Limb (tissue), 2 donors: ENCODE data around the gene DNPEP.
"Not testable (repeated sequence)": the region's sequence is repeated elsewhere in the genome, so short reads cannot be mapped to it uniquely, and the experiment has no call there.

Source experiments
- DNase-seq, 2 donors: peaks; one replicate each; pipeline ENCODE4 v3.0.0-alpha.2; 2016; ENCODE audit errors: extremely low spot score in 2 of 2

The DNPEP gene

GRCh38 chr2:219402665-219403515, 15.2 kb upstream of the DNPEP start:
- peak; percentile 78 to 91 for DNase-seq

- DNase-seq, result no peak
Observed at GRCh38 chr2:219401606-219402005, 13.9 kb upstream of the DNPEP start.

DNA sequence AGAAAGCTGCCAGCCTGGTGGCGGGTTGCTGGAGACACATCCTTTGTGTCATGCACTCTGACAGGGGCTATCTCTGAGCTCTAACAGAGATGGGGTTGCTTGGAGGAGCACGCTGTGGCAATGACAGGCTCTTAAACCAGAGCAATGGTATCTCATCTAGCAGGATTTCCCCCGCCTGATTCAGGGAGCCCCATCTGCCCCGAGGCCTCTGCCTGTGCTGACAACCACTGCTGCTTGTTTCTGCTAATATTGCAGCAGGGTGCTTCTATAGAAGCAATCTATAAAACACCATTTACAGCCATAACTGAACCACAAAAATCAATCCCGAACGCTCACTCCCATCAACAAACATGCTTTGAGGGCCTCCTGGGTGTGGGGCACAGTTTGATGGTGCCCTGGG, 12.8 kb upstream of the DNPEP start:
- DNase-seq, result no peak

DNA sequence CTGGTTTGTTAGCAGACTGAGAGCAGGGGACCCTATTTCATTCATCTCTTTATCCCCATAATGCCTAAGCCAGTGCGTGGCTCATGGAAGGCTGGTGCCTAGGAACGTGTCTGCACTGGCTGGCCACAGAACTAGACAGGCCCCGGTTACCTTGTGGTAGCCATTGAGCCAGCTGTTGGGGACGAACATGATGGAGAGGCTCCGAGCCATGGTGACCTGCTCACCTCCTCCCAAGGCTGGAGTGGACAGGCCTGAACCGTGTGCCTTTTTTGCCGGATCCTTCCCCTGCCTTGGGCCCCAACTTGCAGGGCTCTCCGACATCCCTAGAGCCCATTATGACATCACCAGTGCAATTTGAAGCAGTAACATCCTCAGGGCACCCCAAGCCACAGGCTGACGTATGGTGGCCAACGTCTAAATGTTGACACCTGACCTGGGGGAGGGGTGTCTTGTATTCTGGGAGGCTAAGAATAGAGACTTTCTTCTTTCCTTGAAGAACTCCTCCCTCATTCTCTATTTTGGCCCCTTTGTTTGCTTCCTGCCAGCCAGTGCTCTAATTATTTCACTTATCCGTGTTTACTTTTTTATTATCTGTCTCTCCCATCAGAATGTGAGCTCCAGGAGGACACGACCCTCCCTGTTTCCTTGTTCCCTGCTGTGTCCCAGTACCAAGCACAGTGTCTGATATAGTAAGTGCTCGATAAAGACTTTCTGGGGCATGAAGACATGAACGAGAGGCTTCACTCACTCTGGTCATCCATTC, 12.2 kb upstream of the DNPEP start:
- no peak for DNase-seq

DNA sequence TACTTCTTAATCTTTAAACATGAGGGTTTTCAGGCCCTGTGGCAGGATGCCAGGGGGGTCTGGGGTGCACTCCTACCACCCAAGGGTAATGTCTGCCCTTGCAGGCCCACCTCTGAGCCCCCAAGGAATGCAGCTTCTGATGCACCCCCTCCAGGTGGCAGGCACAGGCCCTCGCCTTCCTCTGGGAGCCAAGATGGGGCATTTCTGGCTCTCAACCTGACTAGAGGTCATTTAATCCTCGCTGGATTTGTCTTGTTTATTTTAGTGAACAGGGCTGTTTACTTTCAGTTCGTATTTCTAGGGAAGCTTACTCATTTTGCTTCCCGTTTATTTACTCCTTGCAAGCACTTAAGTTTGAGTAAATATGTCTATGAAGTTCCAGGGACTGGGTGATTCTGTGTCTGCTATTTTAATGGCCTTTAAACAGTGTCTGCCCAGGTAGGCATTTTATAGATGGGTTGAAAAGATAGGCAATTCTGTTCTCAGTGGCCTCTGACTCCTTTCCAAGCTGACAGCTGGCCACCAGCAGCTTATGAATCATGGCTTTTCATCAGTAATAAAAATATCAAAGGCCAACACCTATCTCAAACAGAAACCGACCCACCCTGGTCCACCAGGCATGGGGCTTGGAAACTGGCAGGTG, 11.1 kb upstream of the DNPEP start:
- DNase-seq, result no peak

DNA sequence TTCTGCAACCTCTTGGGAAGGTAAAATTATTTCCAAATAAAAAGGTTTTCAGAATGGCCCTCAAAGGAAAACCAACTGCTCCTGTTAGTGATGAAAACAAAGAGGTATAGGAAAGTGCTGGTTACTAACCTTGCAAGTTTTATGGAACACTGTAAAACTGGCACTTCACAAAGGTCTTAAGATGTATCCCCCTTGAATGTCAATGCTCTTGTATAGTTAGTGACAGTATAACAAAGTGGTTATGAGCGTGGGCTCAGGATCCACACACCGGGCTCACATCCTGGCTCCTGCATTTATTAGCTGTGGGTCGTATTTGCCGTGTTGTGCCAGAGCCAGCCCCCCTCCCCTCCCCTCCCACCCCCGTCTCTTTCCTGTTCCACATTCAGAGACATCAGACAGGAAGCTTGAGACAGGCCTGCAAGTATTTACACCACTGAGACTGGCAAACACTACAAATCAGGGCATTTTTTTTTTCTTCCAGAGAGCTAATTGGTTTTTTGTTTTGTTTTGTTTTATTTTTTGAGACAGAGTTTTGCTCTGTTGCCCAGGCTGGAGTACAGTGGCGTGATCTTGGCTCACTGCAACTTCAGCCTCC, 9.2 kb upstream of the DNPEP start:
- no peak for DNase-seq

DNA sequence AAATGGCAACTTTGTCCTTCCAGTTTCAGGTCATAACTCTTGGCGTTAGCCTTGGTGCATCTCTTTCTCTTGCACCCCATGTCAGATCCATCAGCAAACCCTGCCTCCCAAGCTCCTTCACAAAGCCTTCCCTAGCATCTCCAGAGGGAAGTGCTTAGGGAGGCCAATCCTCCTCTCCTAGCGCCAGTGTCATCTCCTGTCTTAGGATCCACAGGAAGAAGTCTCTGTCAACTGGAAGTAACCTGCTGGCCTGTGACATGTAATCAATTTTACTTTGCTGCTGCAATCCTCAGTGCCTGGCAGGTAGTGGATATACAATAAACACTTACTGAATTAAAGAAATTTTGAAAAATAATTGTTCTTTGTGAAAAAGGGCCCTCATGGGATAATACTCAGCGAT, 7.9 kb upstream of the DNPEP start:
- no peak for DNase-seq

DNA sequence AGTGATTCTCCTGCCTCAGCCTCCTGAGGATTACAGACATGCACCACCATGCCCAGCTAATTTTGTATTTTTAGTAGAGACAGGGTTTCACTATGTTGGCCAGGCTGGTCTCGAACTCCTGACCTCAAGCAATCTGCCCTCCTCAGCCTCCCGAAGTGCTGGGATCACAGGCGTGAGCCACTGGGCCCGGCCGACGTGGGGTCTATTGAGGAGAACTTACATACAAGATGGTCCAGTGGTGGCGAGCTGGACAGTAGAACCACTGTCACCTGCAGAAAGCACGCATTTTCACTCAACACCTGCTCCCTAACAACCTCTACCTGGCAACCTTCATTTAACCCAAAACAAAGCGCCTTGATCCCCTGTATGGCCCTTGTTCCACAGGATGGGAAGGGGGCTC, 7.3 kb upstream of the DNPEP start:
- DNase-seq, result not testable (repeated sequence)

GRCh38 chr2:219392754-219393153, 5.0 kb upstream of the DNPEP start:
- no peak for DNase-seq

DNA sequence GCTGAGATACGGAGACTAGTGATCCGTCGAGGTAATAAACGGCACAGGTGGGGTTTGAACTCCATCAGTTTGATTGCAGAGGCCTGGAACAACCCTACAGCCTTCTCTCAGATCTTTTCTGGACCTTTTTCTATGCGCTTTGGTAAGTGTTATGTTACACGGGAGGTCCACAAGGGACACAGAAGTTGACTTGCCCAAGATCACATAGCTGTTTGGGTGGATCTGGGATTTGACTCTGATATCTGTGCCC, 1.1 kb upstream of the DNPEP start:
- DNase-seq, result no peak

DNA sequence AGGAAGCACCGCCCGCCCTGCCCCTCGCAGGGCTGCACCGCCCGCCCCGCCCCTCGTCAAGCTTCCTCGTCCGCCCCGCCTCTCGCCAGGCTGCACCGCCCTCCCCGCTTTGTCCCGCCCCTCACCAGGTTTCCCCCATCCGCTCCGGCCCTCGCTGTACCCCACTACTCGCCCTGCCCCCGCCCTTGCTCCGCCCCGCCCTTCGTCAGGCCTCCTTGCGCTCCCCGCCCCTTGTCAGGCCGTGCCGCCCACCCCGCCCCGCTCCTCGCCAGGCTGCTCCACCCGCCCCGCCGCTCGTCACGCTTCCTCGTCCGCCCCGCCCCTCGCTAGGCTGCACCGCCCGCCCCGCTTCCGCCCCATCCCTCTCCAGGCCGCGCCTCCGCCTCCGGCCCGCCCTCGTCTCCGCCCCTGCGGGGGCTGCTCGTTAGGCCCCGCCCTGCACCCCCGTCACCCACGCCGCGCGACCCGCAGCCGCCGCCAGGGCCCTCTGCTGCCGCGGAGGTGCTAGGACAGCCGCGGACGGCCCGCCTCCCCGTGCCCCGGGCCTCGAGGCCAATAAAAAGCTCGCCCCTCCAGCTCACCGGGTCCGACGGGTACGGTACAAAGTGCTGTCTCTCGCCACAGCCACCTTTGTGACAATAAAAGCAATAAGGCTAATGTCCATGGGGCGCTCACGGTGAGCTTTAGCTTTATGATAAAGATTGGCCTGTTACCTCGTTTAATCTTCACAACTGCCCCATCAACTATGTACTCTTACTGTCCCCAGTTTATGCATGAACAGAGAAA, 602 bp upstream of the DNPEP start:
- peak; percentile 97 to 99 for DNase-seq

DNA sequence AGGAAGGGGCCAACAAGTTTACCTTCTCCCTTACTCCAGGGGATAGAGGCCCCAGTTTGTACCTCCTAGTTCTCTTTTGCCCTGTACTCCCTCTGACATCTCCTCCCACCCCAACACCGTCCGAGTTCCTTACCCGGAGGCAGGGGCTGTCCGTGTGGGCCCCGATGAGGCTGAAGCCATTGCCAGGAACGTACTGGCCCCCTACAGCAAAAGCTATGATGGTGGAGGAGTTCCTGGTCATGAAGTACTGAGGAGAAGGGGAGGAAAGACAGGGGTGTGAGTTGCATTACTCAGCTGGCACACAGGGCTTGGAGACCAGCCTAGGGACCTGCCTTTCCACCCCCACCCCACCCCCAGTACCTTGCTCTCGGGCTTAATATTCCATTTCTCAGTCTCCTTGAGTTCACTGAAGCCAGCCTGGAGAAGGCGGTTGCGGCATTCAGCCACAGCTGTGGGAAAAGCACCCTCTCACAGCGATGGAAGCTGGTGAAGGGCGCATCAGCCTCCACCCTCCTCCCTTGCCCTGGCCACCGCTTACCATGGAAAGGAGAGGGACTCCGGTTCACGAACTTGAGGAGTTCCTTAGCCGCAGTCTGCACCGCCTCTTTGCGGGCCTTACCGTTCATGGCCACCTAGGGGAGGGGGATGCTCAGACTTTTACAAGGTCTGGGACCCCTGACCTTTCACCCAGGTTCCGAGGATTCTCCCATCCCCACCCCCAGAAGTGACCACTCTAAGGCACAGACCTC, 1.0 kb downstream of the DNPEP start:
- DNase-seq, result no peak

- DNase-seq, result no peak
Observed at GRCh38 chr2:219385958-219386520, 1.7 kb downstream of the DNPEP start.

GRCh38 chr2:219384859-219385258, 2.9 kb downstream of the DNPEP start:
- no peak for DNase-seq

DNA sequence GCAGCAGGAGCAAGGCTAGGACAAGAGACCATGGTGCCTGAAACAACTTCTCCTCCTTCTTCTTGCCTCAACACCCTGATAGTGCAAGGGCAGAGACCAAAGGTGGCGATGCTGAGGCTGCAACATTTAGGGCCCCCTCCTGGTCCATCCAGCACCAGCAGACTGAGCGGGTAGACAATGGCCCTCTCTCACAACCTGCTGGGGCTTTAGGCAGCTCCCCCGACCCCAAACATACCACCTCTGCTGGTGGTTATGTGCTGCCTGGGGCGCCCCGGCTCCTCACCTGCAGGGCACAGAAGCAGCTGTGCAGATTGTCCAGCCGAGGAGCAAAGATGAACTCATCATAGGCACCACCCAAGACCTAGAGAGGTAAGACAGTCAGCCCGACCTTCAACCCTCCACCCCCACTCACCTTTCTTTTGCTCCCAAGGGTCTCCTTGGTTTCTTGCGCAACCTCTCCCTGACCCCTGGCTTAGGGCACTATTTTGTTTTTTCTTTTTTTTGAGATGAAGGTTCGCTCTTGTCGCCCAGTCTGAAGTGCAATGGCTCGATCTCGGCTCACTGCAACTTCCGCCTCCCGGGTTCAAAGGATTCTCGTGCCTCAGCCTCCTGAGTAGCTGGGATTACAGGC, 3.5 kb downstream of the DNPEP start:
- DNase-seq, result no peak

DNA sequence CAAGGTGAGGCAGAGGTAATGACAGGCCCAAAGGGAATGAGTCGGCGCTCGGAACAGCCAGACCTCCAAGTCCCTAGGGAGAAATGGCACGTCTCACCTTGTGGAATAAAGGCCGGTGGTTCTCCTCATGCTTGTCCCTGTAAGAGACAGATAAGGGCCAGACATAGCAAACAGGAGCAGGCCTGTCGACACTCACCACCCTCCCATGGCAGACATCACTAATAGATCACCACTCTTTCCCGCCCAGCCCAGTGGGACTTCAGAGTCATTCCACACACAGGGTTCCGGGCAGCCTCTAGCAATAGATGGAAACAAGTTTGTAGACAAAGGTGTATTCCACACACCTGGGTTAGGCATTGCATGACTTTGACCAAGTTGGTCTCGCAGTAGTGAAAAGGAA, 6.3 kb downstream of the DNPEP start:
- no peak for DNase-seq

GRCh38 chr2:219380926-219381325, 6.8 kb downstream of the DNPEP start:
- no peak for DNase-seq

GRCh38 chr2:219378163-219378851, 9.4 kb downstream of the DNPEP start:
- no peak for DNase-seq

DNA sequence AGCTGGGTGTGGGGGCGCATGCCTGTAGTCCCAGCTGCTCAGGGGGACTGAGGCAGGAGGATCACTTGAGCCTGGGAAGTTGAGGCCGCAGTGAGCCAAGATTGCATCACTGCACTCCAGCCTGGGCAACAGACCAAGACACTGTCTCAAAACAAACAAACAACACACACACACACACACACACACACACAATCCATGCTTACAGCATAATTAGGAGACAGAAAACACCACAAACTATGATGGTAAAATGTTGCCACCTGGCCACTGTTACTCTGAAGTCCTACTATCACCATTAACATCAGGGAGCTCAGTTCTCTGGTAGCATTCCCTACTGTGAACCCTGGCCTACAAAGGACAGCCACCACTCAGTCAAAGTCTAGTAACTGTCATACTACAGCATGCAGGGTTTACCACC, 18.3 kb downstream of the DNPEP start:
- no peak for DNase-seq
